ENCODE measurements around the gene DGKQ. TPM values are rescaled to one million over a fixed set of nuclear protein-coding genes. Genes with fewer than 3 reads are reported as not detected.
"Not testable (repeated sequence)": the region's sequence is repeated elsewhere in the genome, so short reads cannot be mapped to it uniquely, and the experiment has no call there.

DGKQ gene
- total RNA-seq, 2 experiments from 2014 or later: 17.6 to 19.2 TPM

- Histone ChIP-seq H3K9me3 (ENCODE audit: control insufficient read depth in 1 of 2, insufficient read depth in 1 of 2, low read length in 2 of 2) (peaks cover 0 to 30% of the 10 kb centered on the region in 2 experiments), H3K36me3 (ENCODE audit: insufficient read depth, low read length) (no peaks in the 10 kb centered on the region), H3K27ac (ENCODE audit: low read depth in 1 of 2, low read length in 2 of 2) (no peak overlapping the region), H3K4me1 (ENCODE audit: insufficient read depth, low read length) (peaks cover 30% of the 10 kb centered on the region), H3K27me3 (ENCODE audit: control insufficient read depth in 1 of 2, insufficient read depth in 2 of 2, low read length in 2 of 2) (peaks cover 58 to 73% of the 10 kb centered on the region in 2 experiments), H3K4me3 (ENCODE audit: low read length) (no peak overlapping the region)
- CTCF ChIA-PET: no interaction called here
- intact Hi-C loops (cut with DNase I, micrococcal nuclease): no loop called here
- H3K4me3 Mint-ChIP-seq: no peak overlapping the region
- H3K27ac Mint-ChIP-seq: no peak overlapping the region
- H3K4me1 Mint-ChIP-seq (ENCODE audit: low read depth): peaks cover 16% of the 10 kb centered on the region
- H3K36me3 Mint-ChIP-seq (ENCODE audit: low read depth): no peaks in the 10 kb centered on the region
- POLR2A ChIA-PET: no interaction called here
- no peak for ATAC-seq (ENCODE audit: poor library complexity)
- H3K9me3 Mint-ChIP-seq: no peaks in the 10 kb centered on the region
- TF ChIP-seq, protein P1, sequence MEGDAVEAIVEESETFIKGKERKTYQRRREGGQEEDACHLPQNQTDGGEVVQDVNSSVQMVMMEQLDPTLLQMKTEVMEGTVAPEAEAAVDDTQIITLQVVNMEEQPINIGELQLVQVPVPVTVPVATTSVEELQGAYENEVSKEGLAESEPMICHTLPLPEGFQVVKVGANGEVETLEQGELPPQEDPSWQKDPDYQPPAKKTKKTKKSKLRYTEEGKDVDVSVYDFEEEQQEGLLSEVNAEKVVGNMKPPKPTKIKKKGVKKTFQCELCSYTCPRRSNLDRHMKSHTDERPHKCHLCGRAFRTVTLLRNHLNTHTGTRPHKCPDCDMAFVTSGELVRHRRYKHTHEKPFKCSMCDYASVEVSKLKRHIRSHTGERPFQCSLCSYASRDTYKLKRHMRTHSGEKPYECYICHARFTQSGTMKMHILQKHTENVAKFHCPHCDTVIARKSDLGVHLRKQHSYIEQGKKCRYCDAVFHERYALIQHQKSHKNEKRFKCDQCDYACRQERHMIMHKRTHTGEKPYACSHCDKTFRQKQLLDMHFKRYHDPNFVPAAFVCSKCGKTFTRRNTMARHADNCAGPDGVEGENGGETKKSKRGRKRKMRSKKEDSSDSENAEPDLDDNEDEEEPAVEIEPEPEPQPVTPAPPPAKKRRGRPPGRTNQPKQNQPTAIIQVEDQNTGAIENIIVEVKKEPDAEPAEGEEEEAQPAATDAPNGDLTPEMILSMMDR (IDR thresholded peaks at IDR 0.05): no peak
- no peak for DNase-seq
- H3K27me3 Mint-ChIP-seq: peaks cover 38% of the 10 kb centered on the region
Observed at GRCh38 chr4:1000686-1001260, 27.4 kb upstream of the DGKQ start.

DNA sequence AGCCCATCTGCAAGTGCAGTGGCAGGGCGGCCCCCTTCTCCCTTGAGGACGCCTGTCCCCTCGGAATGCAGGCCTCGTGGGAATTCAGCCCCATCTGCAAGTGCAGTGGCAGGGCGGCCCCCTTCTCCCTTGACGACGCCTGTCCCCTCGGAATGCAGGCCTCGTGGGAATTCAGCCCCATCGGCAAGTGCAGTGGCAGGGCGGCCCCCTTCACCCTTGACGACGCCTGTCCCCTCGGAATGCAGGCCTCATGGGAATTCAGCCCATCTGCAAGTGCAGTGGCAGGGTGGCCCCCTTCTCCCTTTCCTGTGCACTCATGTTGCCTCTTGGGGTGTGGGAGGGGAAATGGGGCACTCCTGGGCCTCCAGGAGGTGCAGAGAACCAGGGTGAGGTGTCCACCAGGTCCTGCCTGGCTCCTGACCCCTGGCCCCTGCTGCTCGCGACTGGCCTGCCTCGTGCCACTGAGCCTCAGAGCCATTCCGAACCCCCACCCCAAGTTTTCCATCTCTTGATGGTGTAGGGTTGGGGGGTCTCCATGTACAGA, 26.6 kb upstream of the DGKQ start:
- no peaks in the 10 kb centered on the region for H3K36me3 Mint-ChIP-seq (ENCODE audit: low read depth)
- no peaks in the 10 kb centered on the region for H3K9me3 Mint-ChIP-seq
- peaks cover 34% of the 10 kb centered on the region for H3K27me3 Mint-ChIP-seq
- Histone ChIP-seq H3K27me3 (ENCODE audit: control insufficient read depth in 1 of 2, insufficient read depth in 2 of 2, low read length in 2 of 2) (peaks cover 55 to 65% of the 10 kb centered on the region in 2 experiments), H3K36me3 (ENCODE audit: insufficient read depth, low read length) (no peaks in the 10 kb centered on the region), H3K4me1 (ENCODE audit: insufficient read depth, low read length) (peaks cover 30% of the 10 kb centered on the region), H3K4me3 (ENCODE audit: low read length) (no peak overlapping the region), H3K27ac (ENCODE audit: low read depth in 1 of 2, low read length in 2 of 2) (no peak overlapping the region), H3K9me3 (ENCODE audit: control insufficient read depth in 1 of 2, insufficient read depth in 1 of 2, low read length in 2 of 2) (peaks cover 0 to 27% of the 10 kb centered on the region in 2 experiments)
- ChIA-PET POLR2A (no interaction called here), CTCF (no interaction called here)
- ATAC-seq (ENCODE audit: poor library complexity) (no peak), DNase-seq (no peak)
- no peak overlapping the region for H3K27ac Mint-ChIP-seq
- H3K4me3 Mint-ChIP-seq: no peak overlapping the region
- TF ChIP-seq, protein P1 (IDR thresholded peaks at IDR 0.05): no peak
- intact Hi-C loops (cut with DNase I, micrococcal nuclease): no loop called here
- peaks cover 16% of the 10 kb centered on the region for H3K4me1 Mint-ChIP-seq (ENCODE audit: low read depth)

- H3K4me3 ChIP-seq (ENCODE audit: low read length); intact Hi-C loops (cut with DNase I, micrococcal nuclease); H3K9me3 Mint-ChIP-seq; H3K4me3 Mint-ChIP-seq; H3K27ac ChIP-seq (ENCODE audit: low read depth in 1 of 2, low read length in 2 of 2); DNase-seq; H3K36me3 Mint-ChIP-seq (ENCODE audit: low read depth); ATAC-seq (ENCODE audit: poor library complexity); H3K27ac Mint-ChIP-seq; H3K36me3 ChIP-seq (ENCODE audit: insufficient read depth, low read length); POLR2A ChIA-PET; CTCF ChIA-PET: not testable (repeated sequence)
- peaks cover 28% of the 10 kb centered on the region for H3K27me3 Mint-ChIP-seq
- Histone ChIP-seq H3K27me3 (ENCODE audit: control insufficient read depth in 1 of 2, insufficient read depth in 2 of 2, low read length in 2 of 2) (peaks cover 49 to 59% of the 10 kb centered on the region in 2 experiments), H3K4me1 (ENCODE audit: insufficient read depth, low read length) (peaks cover 30% of the 10 kb centered on the region), H3K9me3 (ENCODE audit: control insufficient read depth in 1 of 2, insufficient read depth in 1 of 2, low read length in 2 of 2) (peaks cover 0 to 21% of the 10 kb centered on the region in 2 experiments)
- peaks cover 16% of the 10 kb centered on the region for H3K4me1 Mint-ChIP-seq (ENCODE audit: low read depth)
Observed at GRCh38 chr4:999240-999863, 26.0 kb upstream of the DGKQ start.
